CD14-positive monocyte (primary cell): Measurements from ENCODE around the gene TOR4A. TPM values are rescaled to one million over a fixed set of nuclear protein-coding genes. Genes with fewer than 3 reads are reported as not detected.
A peak's percentile ranks its signal among the peaks of the same experiment; 100 is the strongest.

Experiments used
- DNase-seq, 3 donors: peaks; one replicate each; pipeline ENCODE4 v3.0.0-alpha.2; 2011 to 2022
- H2AFZ ChIP-seq: 2 replicates; pipeline ENCODE4 v1.6.0; 2012; ENCODE audit warnings: mild to moderate bottlenecking, low read depth, low read length, inconsistent platforms; ENCODE audit not compliant: insufficient read depth, poor library complexity, severe bottlenecking
- H3K27ac ChIP-seq, 2 donors: 1 replicate in 1 of 2; 2 replicates in 1 of 2; pipeline ENCODE4 v1.5.1; 2012 to 2013; ENCODE audit warnings: low read length in 2 of 2, control low read depth in 1 of 2, inconsistent platforms in 1 of 2, low read depth in 1 of 2, mild to moderate bottlenecking in 1 of 2
- H3K27me3 ChIP-seq, 2 donors: one replicate each; pipeline versions ENCODE4 v1.6.0 to v1.6.1; 2011 to 2013; ENCODE audit warnings: low read length in 2 of 2; ENCODE audit not compliant: control insufficient read depth in 2 of 2, insufficient read depth in 2 of 2
- H3K36me3 ChIP-seq, 2 donors: replicated peaks in 1 of 2; 1 replicate in 1 of 2; 2 replicates in 1 of 2; pipeline versions ENCODE4 v1.5.1 to v1.6.1; 2012 to 2013; ENCODE audit warnings: low read length in 2 of 2, control low read depth in 1 of 2, inconsistent platforms in 1 of 2, mild to moderate bottlenecking in 1 of 2; ENCODE audit not compliant: insufficient read depth in 2 of 2, control insufficient read depth in 1 of 2
- H3K4me1 ChIP-seq, 2 donors: 1 replicate in 1 of 2; 2 replicates in 1 of 2; pipeline versions ENCODE4 v1.5.1 to v1.6.1; 2012 to 2013; ENCODE audit warnings: low read length in 2 of 2, control low read depth in 1 of 2, inconsistent platforms in 1 of 2, mild to moderate bottlenecking in 1 of 2, moderate library complexity in 1 of 2; ENCODE audit not compliant: insufficient read depth in 2 of 2, control insufficient read depth in 1 of 2
- H3K4me2 ChIP-seq: replicated peaks from 2 replicates; pipeline ENCODE3; 2012; ENCODE audit warnings: low read length, moderate library complexity, mild to moderate bottlenecking; ENCODE audit not compliant: poor library complexity, severe bottlenecking; ENCODE audit errors: extremely low read depth
- H3K4me3 ChIP-seq, 3 experiments: fragments of 200-600 bp in 1 of 3; sonication (generic) in 1 of 3; replicated peaks in 1 of 3; 1 replicate in 2 of 3; 2 replicates in 1 of 3; pipeline ENCODE4 v1.5.1; 2011 to 2013; ENCODE audit warnings: low read length in 3 of 3, mild to moderate bottlenecking in 3 of 3, control low read depth in 2 of 3, low read depth in 2 of 3, inconsistent platforms in 1 of 3, moderate library complexity in 1 of 3
- H3K79me2 ChIP-seq: 2 replicates; pipeline ENCODE4 v1.6.0; 2012; ENCODE audit warnings: mild to moderate bottlenecking, control low read depth, inconsistent platforms, low read length, moderate library complexity; ENCODE audit not compliant: insufficient read depth
- H3K9ac ChIP-seq: 2 replicates; pipeline ENCODE4 v1.6.0; 2017; ENCODE audit warnings: low read length, mild to moderate bottlenecking; ENCODE audit not compliant: insufficient read depth, poor library complexity, severe bottlenecking
- H3K9me3 ChIP-seq, 2 donors: replicated peaks in 1 of 2; 1 replicate in 1 of 2; 2 replicates in 1 of 2; pipeline versions ENCODE4 v1.5.1 to v1.6.1; 2012 to 2013; ENCODE audit warnings: low read length in 2 of 2, control low read depth in 1 of 2; ENCODE audit not compliant: control insufficient read depth in 1 of 2, insufficient read depth in 1 of 2
- H4K20me1 ChIP-seq: 2 replicates; pipeline ENCODE4 v1.6.0; 2012; ENCODE audit warnings: mild to moderate bottlenecking, low read length, control low read depth, moderate library complexity; ENCODE audit not compliant: insufficient read depth
- H3K27ac Mint-ChIP-seq, 7 donors: one replicate each; pipeline ENCODE4 v1.8.0; 2020; ENCODE audit warnings: mild to moderate bottlenecking in 7 of 7, mixed read lengths in 7 of 7, moderate library complexity in 6 of 7, inconsistent platforms in 2 of 7
- H3K27me3 Mint-ChIP-seq, 3 donors: one replicate each; pipeline ENCODE4 v1.8.0; 2021 to 2022; ENCODE audit warnings: low read depth in 3 of 3, mild to moderate bottlenecking in 3 of 3, mixed read lengths in 3 of 3, moderate library complexity in 3 of 3, inconsistent platforms in 1 of 3
- H3K36me3 Mint-ChIP-seq, 2 donors: one replicate each; pipeline ENCODE4 v1.8.0; 2020; ENCODE audit warnings: mixed read lengths in 2 of 2, inconsistent platforms in 1 of 2, mild to moderate bottlenecking in 1 of 2
- H3K4me1 Mint-ChIP-seq: one replicate; pipeline ENCODE4 v1.8.0; 2020; ENCODE audit warnings: mild to moderate bottlenecking, mixed read lengths
- H3K4me3 Mint-ChIP-seq, 2 donors: one replicate each; pipeline ENCODE4 v1.8.0; 2020; ENCODE audit warnings: mild to moderate bottlenecking in 2 of 2, mixed read lengths in 2 of 2, moderate library complexity in 1 of 2
- H3K9me3 Mint-ChIP-seq, 7 donors: one replicate each; pipeline ENCODE4 v1.8.0; 2020 to 2022; ENCODE audit warnings: mixed read lengths in 7 of 7, mild to moderate bottlenecking in 6 of 7, moderate library complexity in 6 of 7, inconsistent platforms in 2 of 7
- CTCF ChIP-seq: fragments of 200-600 bp; IDR thresholded peaks from one replicate; pipeline ENCODE4 v1.8.0; 2022; ENCODE audit warnings: antibody characterized with exemption, mild to moderate bottlenecking
- WGBS: methylation state at CpG from one replicate; pipeline ENCODE4 v1.1.5; 2013; ENCODE audit warnings: missing lambda C conversion rate; ENCODE audit not compliant: insufficient coverage; 5-methylcytosine and 5-hydroxymethylcytosine counted together
- intact Hi-C, 2 donors: fragments of 100-400 bp; cut with micrococcal nuclease; formaldehyde crosslinking; loops; one replicate each; pipeline versions ENCODE4 v1.15.0 to v1.15.1; 2023
- polyA plus RNA-seq, 3 donors: library from polyadenylated mRNA; depleted of rRNA in 1 of 3; unstranded in 2 of 3; stranded (reverse) in 1 of 3; fragments of 300-500 nt in 2 of 3; fragments of >200 nt in 1 of 3; fragmentation: Illumina TruSeq in 2 of 3; gene quantifications; 1 replicate in 2 of 3; 2 replicates in 1 of 3; pipeline ENCODE4 v1.2.3, GENCODE V29; 2012 to 2021

Gene TOR4A
- polyA plus RNA-seq, 3 donors = 13.7 to 17.6 (median 15.4) TPM

- peaks cover 3 to 5% of the 10 kb centered on the region in 2 donors for H3K36me3 Mint-ChIP-seq
- TF ChIP-seq CTCF = peak; percentile 88
- Histone ChIP-seq H3K4me2 (peak overlapping the region; percentile 69), H3K79me2 (no peaks in the 10 kb centered on the region), H3K9ac (peak overlapping the region; percentile 54), H3K9me3 (peaks cover 3 to 9% of the 10 kb centered on the region in 2 donors), H3K27me3 (peaks cover 33 to 85% of the 10 kb centered on the region in 2 donors), H3K27ac (no peak overlapping the region), H3K4me1 (peaks cover 36 to 50% of the 10 kb centered on the region in 2 donors), H2AFZ (peak overlapping the region; percentile 74), H3K4me3 (peak overlapping the region; percentile 15 to 59 (median 20)), H4K20me1 (no peaks in the 10 kb centered on the region), H3K36me3 (no peaks in the 10 kb centered on the region)
- peaks cover 25% of the 10 kb centered on the region for H3K4me1 Mint-ChIP-seq
- H3K9me3 Mint-ChIP-seq = peaks cover 0 to 12% (median 6%) of the 10 kb centered on the region in 7 donors
- 2% methylated on average over 75 of the region's 78 CpGs for WGBS
- H3K4me3 Mint-ChIP-seq = peak overlapping the region; percentile 24 to 62
- intact Hi-C loops = loop anchor here (2.0 kb wide), 1 partner anchor 24 kb away; no protein-coding TSS in a partner anchor
- DNase-seq = peak; percentile 47 to 82 (median 73)
- H3K27ac Mint-ChIP-seq = no peak overlapping the region
- H3K27me3 Mint-ChIP-seq = peaks cover 67 to 89% (median 74%) of the 10 kb centered on the region in 3 donors
Measured at GRCh38 chr9:137302449-137303150, 25.1 kb downstream of the TOR4A start.

- peak overlapping the region in 1 of 3 experiments; percentile 59 for H3K4me3 ChIP-seq
- 65% methylated on average over 20 of the region's 23 CpGs for WGBS
- Mint-ChIP-seq H3K27ac (peak overlapping the region in 1 of 7 donors; percentile 60), H3K4me3 (peak overlapping the region; percentile 24 to 62), H3K9me3 (peaks cover 0 to 12% (median 6%) of the 10 kb centered on the region in 7 donors), H3K36me3 (peaks cover 3 to 5% of the 10 kb centered on the region in 2 donors), H3K27me3 (peaks cover 64 to 90% (median 74%) of the 10 kb centered on the region in 3 donors), H3K4me1 (peaks cover 25% of the 10 kb centered on the region)
- H2AFZ ChIP-seq = peak overlapping the region; percentile 74
- H3K79me2 ChIP-seq = no peaks in the 10 kb centered on the region
- no peak overlapping the region for H3K9ac ChIP-seq
- peak overlapping the region; percentile 69 for H3K4me2 ChIP-seq
- peaks cover 37 to 50% of the 10 kb centered on the region in 2 donors for H3K4me1 ChIP-seq
- H3K36me3 ChIP-seq = no peaks in the 10 kb centered on the region
- H3K9me3 ChIP-seq = peaks cover 3 to 9% of the 10 kb centered on the region in 2 donors
- no peak for TF ChIP-seq CTCF
- peaks cover 32 to 84% of the 10 kb centered on the region in 2 donors for H3K27me3 ChIP-seq
- no peaks in the 10 kb centered on the region for H4K20me1 ChIP-seq
- DNase-seq = no peak
- no peak overlapping the region for H3K27ac ChIP-seq
- intact Hi-C loops = loop anchor here (2.0 kb wide), 1 partner anchor 23 kb away; no protein-coding TSS in a partner anchor
Measured at GRCh38 chr9:137303151-137303892, 25.8 kb downstream of the TOR4A start.
